Measurements from ENCODE around the gene ZNF296.
A peak's percentile ranks its signal among the peaks of the same experiment; 100 is the strongest.

ZNF296 gene

GRCh38 chr19:45094707-45095106 lies 18.4 kb upstream of the ZNF296 start:
- no peak overlapping the region for H3K4me3 ChIP-seq (replicated peaks in 1 of 2; ENCODE audit: low read depth in 2 of 2, low read length in 2 of 2)
- TF ChIP-seq CTCF (IDR thresholded peaks at IDR 0.05; ENCODE audit: low read depth, low read length): no peak
- DNase-seq (ENCODE audit: low read depth in 2 of 2): no peak

GRCh38 chr19:45094137-45094536 lies 17.9 kb upstream of the ZNF296 start:
- H3K4me3 ChIP-seq (replicated peaks in 1 of 2; ENCODE audit: low read depth in 2 of 2, low read length in 2 of 2): peak overlapping the region; percentile 95
- TF ChIP-seq CTCF (IDR thresholded peaks at IDR 0.05; ENCODE audit: low read depth, low read length): no peak
- DNase-seq (ENCODE audit: low read depth in 2 of 2): no peak

GRCh38 chr19:45092747-45093678 lies 16.7 kb upstream of the ZNF296 start, which contains the start of gene PPP1R37:
Gene PPP1R37, plus strand, starts transcription at chr19:45093179. Its CDS starts 147 bp downstream, at chr19:45093326.
- peak within 1 kb of the TSS; percentile 95 for H3K4me3 ChIP-seq (replicated peaks in 1 of 2; ENCODE audit: low read depth in 2 of 2, low read length in 2 of 2)
- TF ChIP-seq CTCF (IDR thresholded peaks at IDR 0.05; ENCODE audit: low read depth, low read length): no peak
- peak; percentile 99 for DNase-seq (ENCODE audit: low read depth in 2 of 2)

- peak; percentile 100 for DNase-seq (ENCODE audit: low read depth in 2 of 2)
- H3K4me3 ChIP-seq (replicated peaks in 1 of 2; ENCODE audit: low read depth in 2 of 2, low read length in 2 of 2): peak overlapping the region; percentile 95
- no peak for TF ChIP-seq CTCF (IDR thresholded peaks at IDR 0.05; ENCODE audit: low read depth, low read length)
These were observed 15.0 kb upstream of the ZNF296 start for GRCh38 chr19:45091031-45091923.

GRCh38 chr19:45090606-45091005 lies 14.3 kb upstream of the ZNF296 start:
- no peak for TF ChIP-seq CTCF (IDR thresholded peaks at IDR 0.05; ENCODE audit: low read depth, low read length)
- no peak for DNase-seq (ENCODE audit: low read depth in 2 of 2)
- H3K4me3 ChIP-seq (replicated peaks in 1 of 2; ENCODE audit: low read depth in 2 of 2, low read length in 2 of 2): peak overlapping the region; percentile 41 to 48

GRCh38 chr19:45090034-45090433 lies 13.8 kb upstream of the ZNF296 start:
- no peak overlapping the region for H3K4me3 ChIP-seq (replicated peaks in 1 of 2; ENCODE audit: low read depth in 2 of 2, low read length in 2 of 2)
- DNase-seq (ENCODE audit: low read depth in 2 of 2): no peak
- TF ChIP-seq CTCF (IDR thresholded peaks at IDR 0.05; ENCODE audit: low read depth, low read length): no peak

Data from cardiac fibroblast (primary cell).